Fibroblast of gingiva (primary cell): Measurements from ENCODE around the gene UBE2G1.

Experiments
- DNase-seq: peaks from one replicate; pipeline ENCODE4 v3.0.0-alpha.2; 2011; ENCODE audit warnings: low read depth

UBE2G1 gene

GRCh38 chr17:4247361-4247970 is 119.0 kb downstream of the UBE2G1 start:
- DNase-seq = no peak

- DNase-seq = no peak
Measured at GRCh38 chr17:4246674-4247073, 119.8 kb downstream of the UBE2G1 start.

- no peak for DNase-seq
Measured at GRCh38 chr17:4241535-4241934, 124.9 kb downstream of the UBE2G1 start.

GRCh38 chr17:4236456-4236855 is 130.0 kb downstream of the UBE2G1 start:
- no peak for DNase-seq

- DNase-seq = no peak
Measured at GRCh38 chr17:4235372-4236279, 130.8 kb downstream of the UBE2G1 start.

- no peak for DNase-seq
Measured at GRCh38 chr17:4234401-4234800, 132.1 kb downstream of the UBE2G1 start.

GRCh38 chr17:4233668-4234258 is 132.7 kb downstream of the UBE2G1 start:
- DNase-seq = no peak

GRCh38 chr17:4232168-4232813 is 134.2 kb downstream of the UBE2G1 start:
- peak; percentile 50 for DNase-seq

- peak; percentile 97 for DNase-seq
Measured at GRCh38 chr17:4229627-4230541, 136.6 kb downstream of the UBE2G1 start.

GRCh38 chr17:4221899-4222659 is 144.4 kb downstream of the UBE2G1 start:
- no peak for DNase-seq

- DNase-seq = no peak
Measured at GRCh38 chr17:4221163-4221562, 145.3 kb downstream of the UBE2G1 start.

GRCh38 chr17:4220655-4221054 is 145.8 kb downstream of the UBE2G1 start:
- DNase-seq = peak; percentile 65
